HepG2 (cell line): Measurements from ENCODE around the gene PVRIG. TPM values are rescaled to one million over a fixed set of nuclear protein-coding genes. Genes with fewer than 3 reads are reported as not detected.
A peak's percentile ranks its signal among the peaks of the same experiment; 100 is the strongest.

Experiments
- ARID4A ChIP-seq: sonication (generic); formaldehyde crosslinking; IDR thresholded peaks from 2 replicates; pipeline ENCODE4 v1.5.0; 2020; ENCODE audit warnings: mild to moderate bottlenecking, missing genetic modification reagents, borderline replicate concordance
- IRX3 ChIP-seq: sonication (generic); formaldehyde crosslinking; IDR thresholded peaks from 2 replicates; pipeline ENCODE4 v1.8.1; 2023; ENCODE audit warnings: mild to moderate bottlenecking, low read depth, missing genetic modification reagents, borderline replicate concordance
- NBN ChIP-seq: fragments of 450-650 bp; conservative IDR thresholded peaks from 2 replicates; pipeline ENCODE4 v1.6.1; 2017
- NCOA2 ChIP-seq: sonication (generic); formaldehyde crosslinking; IDR thresholded peaks from 2 replicates; pipeline ENCODE4 v1.8.0; 2022; ENCODE audit warnings: inconsistent platforms
- NR3C1 ChIP-seq: sonication (generic); formaldehyde crosslinking; IDR thresholded peaks from 2 replicates; pipeline ENCODE4 v1.4.0; 2020; ENCODE audit warnings: missing genetic modification reagents
- RAD51 ChIP-seq: fragments of 450-650 bp; IDR thresholded peaks from 2 replicates; pipeline ENCODE4 v1.6.1; 2016; ENCODE audit warnings: borderline replicate concordance
- RBM22 ChIP-seq: fragments of 200-400 bp; formaldehyde crosslinking; optimal IDR thresholded peaks from 2 replicates; pipeline ENCODE3; 2017; ENCODE audit warnings: mild to moderate bottlenecking, low read length, moderate library complexity
- RNF2 ChIP-seq: fragments of 450-650 bp; conservative IDR thresholded peaks from 2 replicates; pipeline ENCODE4 v1.6.1; 2016; ENCODE audit warnings: low read depth
- ZFP82 ChIP-seq: sonication (generic); formaldehyde crosslinking; IDR thresholded peaks from 2 replicates; pipeline ENCODE4 v1.5.1; 2020; ENCODE audit warnings: mild to moderate bottlenecking, missing genetic modification reagents, borderline replicate concordance
- ZMAT3 ChIP-seq: sonication (generic); formaldehyde crosslinking; conservative IDR thresholded peaks from 2 replicates; pipeline ENCODE4 v1.7.0; 2021; ENCODE audit warnings: missing genetic modification reagents
- ZNF260 ChIP-seq: sonication (generic); formaldehyde crosslinking; IDR thresholded peaks from 2 replicates; pipeline ENCODE4 v1.4.0; 2020; ENCODE audit warnings: missing genetic modification reagents, low read depth, mild to moderate bottlenecking, borderline replicate concordance
- ZNF326 ChIP-seq: sonication (generic); formaldehyde crosslinking; IDR thresholded peaks from 2 replicates; pipeline ENCODE4 v1.4.0; 2020; ENCODE audit warnings: missing genetic modification reagents, borderline replicate concordance
- ZNF605 ChIP-seq: sonication (generic); formaldehyde crosslinking; IDR thresholded peaks from 2 replicates; pipeline ENCODE4 v1.8.0; 2022; ENCODE audit warnings: mild to moderate bottlenecking, missing genetic modification reagents
- ZNF710 ChIP-seq: sonication (generic); formaldehyde crosslinking; IDR thresholded peaks from 2 replicates; pipeline ENCODE4 v1.5.0; 2020; ENCODE audit warnings: mild to moderate bottlenecking, missing genetic modification reagents, borderline replicate concordance
- polyA plus RNA-seq, 8 experiments: library from polyadenylated mRNA; depleted of rRNA in 3 of 8; stranded (reverse) in 7 of 8; unstranded in 1 of 8; fragments of >200 nt; fragmentation: Illumina TruSeq in 4 of 8; extraction: Trizol in 4 of 8; gene quantifications; 2 replicates each; pipeline versions ENCODE4 v1.2.1 to v1.2.3, GENCODE V29; 2011 to 2016; ENCODE audit warnings: low read depth in 4 of 8, missing spikeins in 1 of 8, mixed read lengths in 1 of 8; ENCODE audit not compliant: insufficient read depth in 1 of 8
- total RNA-seq, 5 experiments: library from RNA; depleted of rRNA; stranded (reverse); fragments of >200 nt; fragmentation: Illumina TruSeq; extraction: Trizol; gene quantifications; 2 replicates each; pipeline ENCODE4 v1.2.3, GENCODE V29; 2016; ENCODE audit warnings: low read depth in 1 of 5
- TF ChIP-seq, protein P1 (sequence below): sonication (generic); formaldehyde crosslinking; IDR thresholded peaks from 2 replicates; pipeline ENCODE4 v1.8.0; 2022; ENCODE audit warnings: missing genetic modification reagents, mild to moderate bottlenecking, borderline replicate concordance
- TF ChIP-seq, protein P2 (sequence below): sonication (generic); formaldehyde crosslinking; IDR thresholded peaks from 2 replicates; pipeline ENCODE4 v1.4.0; 2020; ENCODE audit warnings: missing genetic modification reagents

PVRIG gene
- total and polyA plus RNA-seq, 2 of the 13 experiments (the other 11 are each of a cell fraction or from before 2014, with no cell fraction given) = not detected

DNA sequence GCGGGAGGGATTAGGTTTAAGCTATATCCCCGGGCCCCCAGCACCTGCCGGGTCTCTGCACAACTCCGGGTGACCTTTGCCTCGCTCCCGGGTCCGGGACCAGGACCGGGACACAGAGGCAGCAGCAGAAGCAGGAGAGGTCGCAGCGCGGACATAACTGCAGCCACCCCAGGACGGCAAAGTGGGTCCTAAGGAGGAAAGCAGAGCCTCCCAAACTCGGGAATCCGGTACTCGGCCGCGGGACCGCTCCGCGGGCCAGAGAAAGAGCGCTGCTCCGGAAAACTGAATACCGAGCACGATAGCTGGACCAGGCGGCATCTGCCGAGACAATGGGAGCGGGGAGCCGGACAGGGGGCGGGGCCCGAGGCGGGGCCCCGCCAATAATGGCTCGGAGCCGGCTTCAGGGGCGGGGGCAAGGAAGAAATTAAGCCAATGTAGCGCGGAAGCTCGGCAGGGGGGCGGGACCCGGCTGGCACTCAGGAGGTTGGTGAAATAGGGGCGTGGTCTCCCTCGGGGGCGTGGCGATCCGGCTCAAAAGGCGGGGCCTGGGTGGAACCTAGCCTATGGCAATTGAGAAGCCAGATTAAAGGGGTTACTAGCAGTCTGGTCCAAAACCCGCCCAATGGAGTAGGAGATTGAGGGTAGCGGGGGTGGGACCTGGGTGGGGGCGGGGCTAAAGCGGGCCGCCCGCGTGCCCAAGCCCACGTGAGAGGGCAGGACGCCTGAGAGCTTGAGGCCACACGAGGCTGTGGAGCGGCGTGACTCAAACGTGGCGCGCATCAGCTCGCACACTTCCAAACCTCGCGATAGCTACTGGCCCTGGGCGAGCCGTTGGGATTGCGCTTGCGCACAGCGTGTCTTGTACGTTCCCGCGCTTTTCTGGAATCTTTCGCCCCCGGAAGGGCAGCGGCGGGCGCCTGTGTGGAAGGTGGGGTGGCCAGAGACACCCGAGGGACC lies 42.4 kb upstream of the PVRIG start, which contains the start of the genes GPC2 and STAG3 (continued):
- no peak for TF ChIP-seq RAD51
- no peak for TF ChIP-seq ZFP82 (CRISPR knock-in tag)
- TF ChIP-seq ZNF260 = no peak
- TF ChIP-seq, protein P1, sequence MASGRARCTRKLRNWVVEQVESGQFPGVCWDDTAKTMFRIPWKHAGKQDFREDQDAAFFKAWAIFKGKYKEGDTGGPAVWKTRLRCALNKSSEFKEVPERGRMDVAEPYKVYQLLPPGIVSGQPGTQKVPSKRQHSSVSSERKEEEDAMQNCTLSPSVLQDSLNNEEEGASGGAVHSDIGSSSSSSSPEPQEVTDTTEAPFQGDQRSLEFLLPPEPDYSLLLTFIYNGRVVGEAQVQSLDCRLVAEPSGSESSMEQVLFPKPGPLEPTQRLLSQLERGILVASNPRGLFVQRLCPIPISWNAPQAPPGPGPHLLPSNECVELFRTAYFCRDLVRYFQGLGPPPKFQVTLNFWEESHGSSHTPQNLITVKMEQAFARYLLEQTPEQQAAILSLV = peak; percentile 47; the same call in 1 of the 2 replicates
- TF ChIP-seq ZNF326 (CRISPR knock-in tag) = no peak
- TF ChIP-seq, protein P2, sequence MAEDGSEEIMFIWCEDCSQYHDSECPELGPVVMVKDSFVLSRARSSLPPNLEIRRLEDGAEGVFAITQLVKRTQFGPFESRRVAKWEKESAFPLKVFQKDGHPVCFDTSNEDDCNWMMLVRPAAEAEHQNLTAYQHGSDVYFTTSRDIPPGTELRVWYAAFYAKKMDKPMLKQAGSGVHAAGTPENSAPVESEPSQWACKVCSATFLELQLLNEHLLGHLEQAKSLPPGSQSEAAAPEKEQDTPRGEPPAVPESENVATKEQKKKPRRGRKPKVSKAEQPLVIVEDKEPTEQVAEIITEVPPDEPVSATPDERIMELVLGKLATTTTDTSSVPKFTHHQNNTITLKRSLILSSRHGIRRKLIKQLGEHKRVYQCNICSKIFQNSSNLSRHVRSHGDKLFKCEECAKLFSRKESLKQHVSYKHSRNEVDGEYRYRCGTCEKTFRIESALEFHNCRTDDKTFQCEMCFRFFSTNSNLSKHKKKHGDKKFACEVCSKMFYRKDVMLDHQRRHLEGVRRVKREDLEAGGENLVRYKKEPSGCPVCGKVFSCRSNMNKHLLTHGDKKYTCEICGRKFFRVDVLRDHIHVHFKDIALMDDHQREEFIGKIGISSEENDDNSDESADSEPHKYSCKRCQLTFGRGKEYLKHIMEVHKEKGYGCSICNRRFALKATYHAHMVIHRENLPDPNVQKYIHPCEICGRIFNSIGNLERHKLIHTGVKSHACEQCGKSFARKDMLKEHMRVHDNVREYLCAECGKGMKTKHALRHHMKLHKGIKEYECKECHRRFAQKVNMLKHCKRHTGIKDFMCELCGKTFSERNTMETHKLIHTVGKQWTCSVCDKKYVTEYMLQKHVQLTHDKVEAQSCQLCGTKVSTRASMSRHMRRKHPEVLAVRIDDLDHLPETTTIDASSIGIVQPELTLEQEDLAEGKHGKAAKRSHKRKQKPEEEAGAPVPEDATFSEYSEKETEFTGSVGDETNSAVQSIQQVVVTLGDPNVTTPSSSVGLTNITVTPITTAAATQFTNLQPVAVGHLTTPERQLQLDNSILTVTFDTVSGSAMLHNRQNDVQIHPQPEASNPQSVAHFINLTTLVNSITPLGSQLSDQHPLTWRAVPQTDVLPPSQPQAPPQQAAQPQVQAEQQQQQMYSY = no peak
- no peak for TF ChIP-seq IRX3 (CRISPR knock-in tag)
- TF ChIP-seq ZNF710 (CRISPR knock-in tag) = 0 out of 2 replicates have a peak, but pooled peaks have one; percentile 22
- no peak for TF ChIP-seq NBN
- TF ChIP-seq RBM22 = no peak
- TF ChIP-seq ZMAT3 (CRISPR knock-in tag) = no peak
- TF ChIP-seq NCOA2 (CRISPR knock-in tag) = no peak
- TF ChIP-seq ARID4A = peak; percentile 45; the same call in 1 of the 2 replicates
- TF ChIP-seq ZNF605 (CRISPR knock-in tag) = peak; percentile 77; the same call in 1 of the 2 replicates
- TF ChIP-seq RNF2 = no peak
- no peak for TF ChIP-seq NR3C1
